CD4-positive, alpha-beta T cell treated with Interleukin-21 for 1 hour (primary cell): ENCODE measurements around the gene ZNF414.

ENCODE experiments used
- DNase-seq: peaks from one replicate; pipeline ENCODE4 v3.0.0-alpha.2; 2020

Gene ZNF414

DNA sequence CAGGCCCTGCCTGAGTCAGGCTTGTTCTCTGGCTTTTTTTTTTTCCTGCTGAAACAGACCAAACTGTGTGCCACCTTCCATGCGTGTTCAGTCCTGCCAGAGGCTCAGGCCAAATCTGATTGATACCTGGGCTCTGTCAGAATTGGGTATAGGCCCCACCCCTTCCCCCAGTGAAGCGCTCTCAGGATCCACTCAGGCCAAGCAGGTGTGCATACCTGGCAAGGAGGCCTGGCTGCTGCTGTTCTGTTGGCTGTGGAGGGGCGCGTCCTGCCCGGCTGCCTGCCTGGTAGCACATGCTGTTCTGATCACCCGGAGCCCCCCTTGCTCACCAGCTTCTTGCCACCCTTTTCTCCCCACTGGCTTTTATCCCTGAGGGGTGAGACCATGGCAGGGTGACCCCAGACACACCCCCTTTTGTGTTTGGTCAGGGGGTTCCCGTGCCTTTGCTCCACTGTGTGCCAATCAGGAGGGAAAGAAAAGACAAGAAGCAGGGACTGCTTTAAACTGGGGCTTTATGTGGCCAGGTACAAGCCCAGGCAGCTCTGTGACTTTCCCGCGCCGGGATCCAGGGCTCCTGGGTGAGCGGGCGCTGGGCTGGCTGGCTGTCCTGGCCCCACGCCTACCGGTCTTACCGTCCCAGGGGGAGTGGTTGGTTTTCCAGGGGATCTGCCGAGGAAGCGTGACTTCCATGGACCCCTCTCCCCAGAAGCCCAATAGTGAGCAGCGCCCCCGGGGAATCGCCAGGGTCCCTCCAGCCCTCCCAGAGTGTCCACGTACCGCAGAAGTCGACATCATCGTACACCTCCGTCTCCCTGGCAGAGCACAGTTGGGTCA lies 24.2 kb downstream of the ZNF414 start:
- no peak for DNase-seq

DNA sequence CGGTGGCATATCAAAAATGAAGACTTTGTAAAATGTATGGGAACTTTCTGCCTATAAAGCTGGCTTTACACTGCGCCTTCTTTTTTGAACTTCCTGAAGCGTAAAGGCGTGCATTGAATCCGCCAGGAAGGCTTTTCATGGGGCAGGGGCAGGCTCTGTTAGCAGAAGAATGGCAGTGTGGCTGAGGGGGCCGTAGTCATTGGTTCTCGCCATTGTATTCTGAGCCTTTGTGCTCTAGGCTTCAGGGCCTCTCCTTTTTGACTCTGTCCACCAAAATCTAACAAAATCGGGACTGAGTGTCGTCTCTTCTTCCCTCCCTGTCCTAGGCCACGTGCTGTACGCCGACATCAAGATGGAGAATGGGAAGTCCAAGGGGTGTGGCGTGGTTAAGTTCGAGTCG lies 25.6 kb downstream of the ZNF414 start:
- no peak for DNase-seq

DNA sequence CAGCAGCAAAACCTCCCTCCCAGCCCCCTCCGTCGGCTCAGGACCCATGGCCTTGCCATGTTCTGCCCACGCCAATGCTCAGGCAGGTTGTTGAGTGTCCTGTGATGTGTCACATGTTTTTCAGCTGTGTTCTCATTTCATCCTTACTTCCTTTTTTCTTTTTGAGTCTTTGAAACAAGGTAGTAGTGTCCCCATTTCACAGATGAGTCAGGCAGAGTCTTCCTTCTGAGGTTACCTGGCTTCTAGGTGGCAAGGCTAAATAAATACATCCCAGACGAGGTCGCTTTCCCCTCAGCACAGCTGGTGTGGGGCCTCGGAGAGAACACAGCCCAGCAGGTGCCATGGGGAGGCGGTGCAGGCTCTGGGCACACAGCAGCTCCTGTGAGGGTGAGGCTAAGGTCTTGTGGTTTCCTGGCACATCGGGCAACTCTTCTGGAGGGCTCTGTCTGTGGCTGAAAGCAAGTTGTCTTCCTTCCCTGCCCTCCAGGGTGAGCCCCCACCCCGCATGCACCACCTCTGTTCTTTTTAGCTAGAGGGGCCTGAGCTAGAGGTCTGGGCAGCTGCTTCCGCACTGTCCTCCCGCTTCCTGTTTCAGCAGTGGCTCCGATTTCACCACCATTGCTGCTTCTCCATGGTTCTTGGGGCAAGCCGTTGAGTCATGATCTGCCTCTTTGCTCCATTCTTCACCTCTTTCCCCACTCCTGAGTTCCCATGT lies 26.7 kb downstream of the ZNF414 start:
- peak; percentile 71 for DNase-seq

DNA sequence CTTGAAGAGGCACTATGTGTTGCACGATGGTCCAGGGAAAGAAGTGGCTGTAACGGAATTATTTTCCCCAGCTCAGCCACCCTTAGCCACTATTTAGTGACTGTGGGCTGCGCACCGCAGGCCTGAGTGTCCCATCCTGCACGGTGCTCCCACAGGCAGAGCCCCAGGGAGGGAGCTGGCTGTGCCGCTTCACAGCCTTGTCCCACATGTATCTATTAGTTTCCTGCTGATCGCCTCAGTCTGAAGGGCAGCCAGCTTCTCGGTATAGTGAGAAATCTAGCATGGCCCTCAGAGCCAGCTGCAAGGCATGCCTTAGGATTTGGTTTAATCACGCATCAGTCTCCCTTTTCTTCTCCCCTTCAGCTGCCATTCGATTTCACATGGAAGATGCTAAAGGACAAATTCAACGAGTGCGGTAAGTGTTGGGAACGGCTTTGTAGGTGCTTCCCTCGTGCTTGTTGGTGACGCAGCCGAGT lies 27.3 kb downstream of the ZNF414 start:
- DNase-seq = no peak

DNA sequence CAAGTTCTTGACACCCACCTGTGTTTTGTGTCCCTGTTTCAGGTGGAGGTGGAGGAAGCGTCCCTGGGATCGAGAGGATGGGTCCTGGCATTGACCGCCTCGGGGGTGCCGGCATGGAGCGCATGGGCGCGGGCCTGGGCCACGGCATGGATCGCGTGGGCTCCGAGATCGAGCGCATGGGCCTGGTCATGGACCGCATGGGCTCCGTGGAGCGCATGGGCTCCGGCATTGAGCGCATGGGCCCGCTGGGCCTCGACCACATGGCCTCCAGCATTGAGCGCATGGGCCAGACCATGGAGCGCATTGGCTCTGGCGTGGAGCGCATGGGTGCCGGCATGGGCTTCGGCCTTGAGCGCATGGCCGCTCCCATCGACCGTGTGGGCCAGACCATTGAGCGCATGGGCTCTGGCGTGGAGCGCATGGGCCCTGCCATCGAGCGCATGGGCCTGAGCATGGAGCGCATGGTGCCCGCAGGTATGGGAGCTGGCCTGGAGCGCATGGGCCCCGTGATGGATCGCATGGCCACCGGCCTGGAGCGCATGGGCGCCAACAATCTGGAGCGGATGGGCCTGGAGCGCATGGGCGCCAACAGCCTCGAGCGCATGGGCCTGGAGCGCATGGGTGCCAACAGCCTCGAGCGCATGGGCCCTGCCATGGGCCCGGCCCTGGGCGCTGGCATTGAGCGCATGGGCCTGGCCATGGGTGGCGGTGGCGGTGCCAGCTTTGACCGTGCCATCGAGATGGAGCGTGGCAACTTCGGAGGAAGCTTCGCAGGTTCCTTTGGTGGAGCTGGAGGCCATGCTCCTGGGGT lies 28.2 kb downstream of the ZNF414 start:
- no peak for DNase-seq

DNA sequence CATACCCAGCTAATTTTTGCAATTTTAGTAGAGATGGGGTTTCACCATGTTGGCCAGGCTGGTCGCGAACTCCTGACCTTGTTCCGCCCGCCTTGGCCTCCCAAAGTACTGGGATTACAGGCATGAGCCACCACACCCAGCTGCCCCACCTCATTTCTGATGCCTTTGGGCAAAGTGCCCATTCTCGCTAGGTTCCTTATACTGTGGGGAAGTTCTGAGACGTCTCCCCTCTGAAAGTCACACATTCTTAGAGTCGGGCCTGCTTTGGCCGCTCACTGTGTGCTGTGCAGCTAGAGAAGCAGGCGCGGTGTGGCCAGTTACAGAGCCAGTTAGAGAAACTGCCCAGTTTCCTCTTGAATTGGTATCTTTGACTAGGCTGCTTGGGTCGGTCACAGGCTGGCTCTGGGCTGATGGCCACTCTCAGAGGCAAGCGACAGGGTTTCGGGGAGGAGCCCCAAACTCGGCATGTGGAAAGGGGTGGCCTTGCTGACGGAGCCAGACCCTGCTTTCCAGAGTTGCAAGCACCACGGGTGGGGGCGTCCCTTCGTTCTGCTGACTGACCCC lies 29.6 kb downstream of the ZNF414 start:
- peak; percentile 28 for DNase-seq

DNA sequence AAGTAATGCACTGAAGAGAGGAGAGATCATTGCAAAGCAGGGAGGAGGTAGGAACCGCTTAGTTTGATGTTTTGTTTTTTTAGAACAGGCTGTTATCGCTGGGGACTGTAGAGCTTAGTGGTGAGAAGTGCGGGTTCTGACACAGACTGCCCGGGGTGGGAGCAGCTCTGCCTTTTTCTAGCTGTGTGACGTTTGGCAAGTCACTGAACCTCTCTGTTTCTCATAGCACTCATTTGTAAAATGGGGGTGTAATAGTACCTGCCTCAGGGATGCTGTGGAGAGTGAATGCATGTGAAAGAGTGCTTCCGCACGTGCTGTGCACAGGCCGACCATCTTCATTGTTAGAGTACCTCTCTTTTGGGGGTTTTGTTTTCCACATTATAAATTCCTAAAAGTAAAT lies 30.8 kb downstream of the ZNF414 start:
- DNase-seq = no peak

DNA sequence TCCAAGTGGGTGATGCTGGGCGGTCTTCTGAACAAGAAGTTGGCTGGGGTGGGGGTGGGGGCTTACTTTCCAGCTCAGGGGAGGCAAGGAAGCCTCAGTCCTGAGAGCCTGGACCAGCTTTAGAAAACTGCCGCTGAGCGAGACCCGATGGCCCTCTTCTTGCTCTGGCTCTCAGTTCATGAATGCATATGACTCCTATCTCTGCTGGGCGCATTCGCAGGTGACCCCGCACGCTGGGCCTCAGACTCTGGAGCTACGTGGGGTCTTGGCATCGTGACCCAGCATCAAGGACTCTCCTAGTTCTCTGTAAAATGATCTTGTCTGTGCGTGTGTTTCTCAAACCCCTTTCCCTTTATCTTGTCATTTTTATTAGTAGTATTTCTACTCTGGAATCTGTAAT lies 31.3 kb downstream of the ZNF414 start:
- no peak for DNase-seq

DNA sequence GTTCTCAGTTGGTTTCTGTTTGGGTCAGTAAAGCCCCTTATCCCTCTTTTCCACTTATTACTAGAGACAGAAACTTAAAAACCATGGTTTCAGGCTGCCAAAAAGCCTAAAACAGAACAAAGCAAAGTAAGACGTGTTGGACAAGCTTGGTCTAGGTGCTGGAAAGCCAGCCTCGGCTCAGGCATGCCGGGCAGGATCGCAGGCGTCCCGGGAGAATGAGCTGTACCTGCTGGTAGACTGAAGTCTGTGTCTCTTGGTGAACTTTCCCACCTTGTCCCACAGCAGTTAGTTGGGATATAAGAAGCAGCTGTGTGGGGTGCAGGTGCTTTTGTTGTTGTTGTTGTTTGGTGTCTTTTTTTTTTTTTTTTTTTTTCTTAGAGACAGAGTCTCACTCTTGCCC lies 32.4 kb downstream of the ZNF414 start:
- DNase-seq = no peak

DNA sequence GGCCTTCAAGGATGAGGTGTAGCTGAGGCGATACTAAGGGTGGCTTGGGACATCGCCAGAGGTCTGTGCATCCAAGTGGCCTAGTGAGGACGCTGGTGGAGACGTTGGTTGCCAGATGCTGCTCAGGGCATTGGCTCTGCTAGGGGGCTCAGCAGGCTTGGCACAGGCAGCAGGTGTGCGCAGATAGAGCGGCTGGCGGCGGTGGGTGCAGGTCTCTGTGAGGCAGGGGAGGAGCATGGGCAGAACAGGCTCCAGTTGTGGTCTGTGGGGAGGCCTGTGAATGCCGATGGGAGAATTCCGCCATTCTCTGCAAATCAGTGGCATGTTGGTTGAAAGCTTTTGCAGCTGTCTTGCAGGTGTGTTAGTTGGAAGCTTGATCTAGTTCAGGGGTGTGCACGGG lies 32.8 kb downstream of the ZNF414 start:
- no peak for DNase-seq

DNA sequence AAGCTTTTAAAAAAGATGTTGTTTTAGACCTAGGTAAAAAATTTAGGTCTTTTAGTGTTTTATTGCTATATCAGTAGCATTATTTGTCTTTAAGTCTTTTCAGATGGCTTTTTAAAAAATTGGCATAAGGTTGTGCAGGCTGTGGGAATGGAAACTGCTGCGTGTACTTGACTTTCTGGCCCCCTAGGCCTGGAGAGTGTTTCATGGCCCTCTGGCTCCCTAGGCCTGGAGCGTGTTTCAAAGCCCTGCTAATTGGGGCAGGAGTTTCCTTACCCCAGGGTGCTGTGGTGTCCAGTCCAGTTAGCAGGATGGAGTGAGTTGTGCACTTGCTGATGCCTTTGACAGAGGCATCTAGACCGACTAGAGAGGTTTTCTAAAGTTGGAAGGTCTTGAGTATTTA lies 35.4 kb downstream of the ZNF414 start:
- no peak for DNase-seq

DNA sequence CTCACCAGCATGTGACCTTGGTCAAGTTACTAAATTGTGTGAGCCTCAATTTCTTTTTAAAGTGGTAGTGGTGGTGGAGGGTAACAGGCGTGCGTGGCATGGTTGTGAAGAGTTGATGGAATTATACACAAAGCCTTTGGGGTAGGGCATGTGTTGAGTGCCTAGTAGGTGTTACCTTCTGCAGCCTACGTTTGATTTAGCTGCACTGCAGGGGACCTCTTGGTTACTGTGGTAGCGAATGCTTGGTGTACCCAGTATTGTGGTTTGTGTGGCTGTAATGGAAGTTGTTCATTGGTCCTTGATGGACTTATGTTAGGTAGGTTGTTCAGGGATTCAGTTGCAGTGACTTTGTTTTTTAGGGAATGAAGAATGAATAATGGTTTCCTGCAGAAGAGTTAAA lies 36.1 kb downstream of the ZNF414 start:
- DNase-seq = no peak

DNA sequence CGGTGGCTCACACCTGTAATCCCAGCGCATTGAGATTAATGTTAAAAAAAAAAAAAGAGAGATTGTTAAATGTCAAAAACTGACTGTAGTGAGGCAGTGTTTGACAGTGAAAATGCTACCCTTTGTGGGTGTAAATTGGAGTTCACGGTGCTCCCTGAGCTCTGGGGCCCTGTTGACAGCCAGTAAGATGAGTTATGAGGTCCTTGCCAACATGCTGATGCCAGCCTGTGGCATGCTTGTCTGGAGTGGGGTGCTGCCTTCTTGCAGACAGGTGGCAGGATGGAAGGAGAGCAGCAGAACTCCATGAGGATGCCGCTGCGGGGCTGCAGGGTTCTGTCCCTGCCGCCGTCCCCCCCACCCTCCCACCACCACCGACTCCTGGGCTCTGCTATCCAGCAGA lies 37.4 kb downstream of the ZNF414 start:
- DNase-seq = no peak

DNA sequence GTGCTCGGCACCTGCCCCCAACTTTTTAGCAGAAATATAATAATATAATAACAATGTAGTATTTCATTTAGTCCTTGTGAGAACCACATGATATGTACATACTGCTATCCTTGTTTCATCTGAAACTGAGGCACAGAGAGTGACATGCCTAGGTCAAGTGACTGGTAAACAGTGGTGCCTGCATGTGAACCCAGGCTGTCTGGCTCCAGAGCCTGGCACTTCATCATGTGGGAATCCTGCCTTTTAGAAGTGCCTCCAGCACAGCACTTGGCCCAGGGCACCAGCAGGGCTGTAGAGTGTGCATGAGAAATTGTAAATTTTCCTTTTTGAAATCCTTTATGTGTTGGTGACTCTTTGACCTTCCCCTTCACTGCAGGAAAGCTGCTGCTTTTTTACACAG lies 39.0 kb downstream of the ZNF414 start:
- no peak for DNase-seq

DNA sequence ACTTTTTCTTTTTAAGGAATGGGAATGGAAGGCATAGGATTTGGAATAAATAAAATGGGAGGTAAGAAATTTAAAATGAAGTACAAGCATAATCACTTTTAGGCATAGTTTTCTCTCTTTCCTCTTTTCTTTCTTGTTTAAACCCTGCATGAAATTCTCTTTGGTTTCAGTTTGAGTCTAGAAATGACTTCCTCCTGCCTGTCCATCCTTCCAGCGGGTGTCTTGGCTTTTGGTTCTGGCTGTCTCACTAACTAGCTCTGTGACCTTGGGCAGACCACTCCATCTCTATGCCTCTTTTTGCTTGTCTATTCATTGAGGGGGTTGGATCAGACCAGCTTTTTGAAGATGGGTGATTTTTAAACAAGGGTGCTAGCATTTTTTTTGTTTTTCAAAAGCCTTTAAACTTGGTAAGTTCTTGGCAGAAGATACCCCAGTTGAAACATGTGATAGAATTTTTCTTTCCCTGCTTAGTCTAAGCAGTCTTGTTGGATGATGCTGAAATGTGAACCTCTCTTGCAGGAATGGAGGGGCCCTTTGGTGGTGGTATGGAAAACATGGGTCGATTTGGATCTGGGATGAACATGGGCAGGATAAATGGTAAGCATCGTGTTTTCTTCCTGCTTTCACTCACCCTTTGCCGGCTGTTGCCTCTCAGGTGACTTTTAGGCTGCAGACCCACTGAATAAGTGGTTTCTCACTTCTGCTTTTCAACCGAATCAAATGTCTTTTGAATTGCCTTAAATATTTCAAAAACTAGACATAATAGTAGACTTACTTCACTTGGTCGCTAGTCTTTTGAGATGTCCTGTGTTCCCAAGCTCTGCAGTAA lies 40.1 kb downstream of the ZNF414 start:
- no peak for DNase-seq

DNA sequence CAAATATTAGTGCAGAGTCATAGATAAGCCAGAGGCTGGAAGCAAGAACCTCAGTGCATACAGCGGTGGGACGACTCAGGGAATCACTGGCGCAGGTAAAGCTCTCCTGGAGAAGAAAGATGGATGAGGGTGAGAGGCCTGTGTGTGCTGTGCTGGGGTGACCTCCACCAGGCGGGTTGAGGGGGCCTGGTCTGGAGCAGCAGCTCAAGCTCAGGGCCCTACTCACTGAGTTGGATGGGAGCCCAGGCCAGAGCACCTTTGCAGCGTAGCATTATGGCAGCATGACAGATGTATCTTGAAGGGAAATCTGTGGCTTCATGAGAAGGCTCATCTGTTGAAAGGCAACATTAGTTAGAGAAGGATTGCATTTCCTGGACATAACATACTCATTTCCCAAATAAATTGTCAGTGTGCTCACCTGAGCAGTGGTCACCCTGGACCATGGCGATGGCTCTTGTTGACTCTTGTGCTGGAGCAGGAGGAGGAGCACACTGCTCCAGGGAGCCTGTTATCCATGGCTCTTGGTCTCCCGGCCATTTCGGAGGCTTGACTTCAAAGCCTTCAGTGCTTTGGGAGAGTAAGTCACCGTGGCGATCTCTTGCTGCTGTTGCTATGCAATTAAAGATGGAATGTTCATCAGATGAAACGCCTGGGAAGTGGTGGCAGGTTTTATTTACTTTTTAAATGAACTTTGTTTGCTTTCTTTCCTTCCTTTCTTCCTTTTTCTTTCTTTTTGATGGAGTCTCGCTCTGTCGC lies 44.2 kb downstream of the ZNF414 start:
- no peak for DNase-seq

DNA sequence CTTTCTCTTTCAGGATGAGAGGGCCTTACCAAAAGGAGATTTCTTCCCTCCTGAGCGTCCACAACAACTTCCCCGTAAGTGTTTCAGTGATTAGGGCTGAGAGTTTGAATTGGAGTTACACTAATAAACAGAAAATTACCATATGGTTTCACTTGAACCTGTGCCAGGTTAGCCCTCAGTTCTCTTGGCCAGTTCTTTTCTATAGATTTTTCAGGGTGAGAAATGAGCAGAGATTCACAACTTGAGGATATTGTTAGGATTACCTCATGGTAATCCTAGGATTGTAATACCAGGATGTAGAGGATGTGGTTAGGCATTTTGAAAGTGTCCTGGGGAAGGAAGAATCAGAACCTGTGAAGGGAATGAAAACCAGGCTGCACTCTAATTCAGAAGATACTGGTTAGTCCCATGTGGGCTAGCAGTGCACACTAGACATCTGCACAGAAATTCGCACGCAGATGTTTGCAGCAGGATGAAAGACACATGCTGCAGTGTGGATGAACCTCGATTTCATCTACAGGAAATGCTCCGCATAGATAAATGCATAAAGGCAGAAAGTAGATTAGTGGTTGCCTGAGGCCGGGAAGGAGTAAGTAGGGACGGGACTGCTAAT lies 45.1 kb downstream of the ZNF414 start:
- no peak for DNase-seq

DNA sequence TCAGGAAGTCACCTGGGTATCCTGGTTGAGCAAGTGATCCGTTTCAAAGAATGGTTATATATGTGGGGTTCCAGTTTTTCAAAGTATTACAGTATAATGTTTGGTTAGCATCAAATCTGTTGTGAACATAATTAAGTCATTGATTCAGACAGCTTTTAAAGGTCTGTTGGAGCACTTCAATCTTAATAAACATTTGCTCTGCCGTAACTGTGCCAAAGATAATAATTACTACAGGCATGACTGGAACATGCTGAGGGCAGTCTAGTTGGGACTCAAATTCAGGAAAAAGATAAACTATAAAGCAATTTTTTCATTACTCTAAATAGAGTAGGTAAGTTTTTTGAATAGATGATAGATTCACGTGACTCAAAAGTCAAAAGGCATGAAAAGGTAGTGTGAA lies 45.8 kb downstream of the ZNF414 start:
- DNase-seq = no peak

DNA sequence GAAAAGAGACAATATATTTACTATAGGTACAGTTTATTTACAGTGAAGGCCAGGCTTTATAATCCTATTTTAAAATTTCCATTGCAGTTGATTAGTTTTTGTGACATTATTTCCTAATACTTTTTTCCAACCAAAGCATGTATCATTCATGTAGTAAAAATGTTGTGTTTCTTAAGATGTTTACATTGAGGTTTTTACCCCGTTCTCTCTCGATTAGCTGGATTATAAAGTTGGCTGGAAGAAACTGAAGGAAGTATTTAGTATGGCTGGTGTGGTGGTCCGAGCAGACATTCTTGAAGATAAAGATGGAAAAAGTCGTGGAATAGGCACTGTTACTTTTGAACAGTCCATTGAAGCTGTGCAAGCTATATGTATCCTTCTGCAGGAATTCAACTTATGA lies 47.9 kb downstream of the ZNF414 start:
- DNase-seq = no peak

DNA sequence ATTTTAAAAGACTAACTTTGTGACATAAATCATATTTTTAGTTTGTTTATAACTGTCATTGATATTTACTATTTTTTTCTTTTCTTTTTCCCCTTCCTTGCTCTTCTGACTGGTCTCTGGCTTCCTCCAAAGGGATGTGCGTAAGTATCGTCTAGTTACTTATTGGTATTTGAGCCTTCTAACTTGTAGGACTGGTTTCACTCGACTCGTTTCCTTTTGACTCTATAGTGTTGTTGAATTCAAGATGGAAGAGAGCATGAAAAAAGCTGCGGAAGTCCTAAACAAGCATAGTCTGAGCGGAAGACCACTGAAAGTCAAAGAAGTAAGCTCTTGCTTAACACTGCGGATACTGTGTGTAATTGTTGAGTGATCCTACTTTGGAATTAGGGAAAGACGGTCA lies 50.6 kb downstream of the ZNF414 start:
- no peak for DNase-seq

DNA sequence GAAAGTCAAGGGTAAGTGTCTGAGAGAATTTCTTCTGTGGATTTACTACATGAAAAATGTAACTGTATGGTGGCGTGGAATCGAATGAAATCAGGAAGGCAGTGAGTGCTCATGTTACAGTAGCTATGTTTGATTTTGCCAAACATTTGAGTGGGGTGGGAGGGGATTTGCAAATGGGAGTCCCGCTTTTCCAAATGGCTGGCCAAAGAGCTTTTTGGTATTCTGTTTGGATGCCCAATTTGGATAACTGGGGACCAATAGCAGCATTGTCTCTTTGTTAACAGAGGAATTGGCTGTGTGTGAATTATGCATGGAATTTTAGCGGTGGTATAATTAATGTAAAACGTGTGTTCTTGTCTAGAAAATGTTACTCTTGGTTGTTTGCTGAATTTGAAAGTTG lies 51.4 kb downstream of the ZNF414 start:
- no peak for DNase-seq
